Stimulated activated CD4-positive, alpha-beta T cell treated with anti-CD3 and anti-CD28 coated beads, Interleukin-4, amount 100 ng/mL, for 1 hour (primary cell): ENCODE results near the gene MYH15.
"Not testable (repeated sequence)": the region's sequence is repeated elsewhere in the genome, so short reads cannot be mapped to it uniquely, and the experiment has no call there.

ENCODE experiments used
- DNase-seq: peaks from one replicate; pipeline ENCODE4 v3.0.0-alpha.2; 2020

MYH15 gene

GRCh38 chr3:108380128-108380795, 130.1 kb downstream of the MYH15 start:
- no peak for DNase-seq

GRCh38 chr3:108378952-108379342, 131.4 kb downstream of the MYH15 start:
- not testable (repeated sequence) for DNase-seq

- no peak for DNase-seq
These were observed 132.0 kb downstream of the MYH15 start for GRCh38 chr3:108378153-108378951.

- DNase-seq: no peak
These were observed 133.0 kb downstream of the MYH15 start for GRCh38 chr3:108377384-108377783.

GRCh38 chr3:108376026-108376425, 134.4 kb downstream of the MYH15 start:
- DNase-seq: no peak

- DNase-seq: no peak
These were observed 151.4 kb downstream of the MYH15 start for GRCh38 chr3:108359011-108359410.

GRCh38 chr3:108357042-108357441, 153.4 kb downstream of the MYH15 start:
- DNase-seq: no peak

- DNase-seq: no peak
These were observed 155.8 kb downstream of the MYH15 start for GRCh38 chr3:108354562-108354961.

GRCh38 chr3:108352176-108352575, 158.2 kb downstream of the MYH15 start:
- no peak for DNase-seq

- DNase-seq: no peak
These were observed 163.8 kb downstream of the MYH15 start for GRCh38 chr3:108346301-108347227.

GRCh38 chr3:108345492-108346205, 164.7 kb downstream of the MYH15 start:
- no peak for DNase-seq

- no peak for DNase-seq
These were observed 166.9 kb downstream of the MYH15 start for GRCh38 chr3:108343491-108343890.

- no peak for DNase-seq
These were observed 167.4 kb downstream of the MYH15 start for GRCh38 chr3:108342837-108343486.

GRCh38 chr3:108341911-108342310, 168.5 kb downstream of the MYH15 start:
- no peak for DNase-seq

GRCh38 chr3:108338901-108339545, 171.4 kb downstream of the MYH15 start:
- DNase-seq: no peak

GRCh38 chr3:108334701-108335100, 175.7 kb downstream of the MYH15 start:
- DNase-seq: no peak

GRCh38 chr3:108333961-108334360, 176.4 kb downstream of the MYH15 start:
- DNase-seq: no peak

GRCh38 chr3:108331792-108332191, 178.6 kb downstream of the MYH15 start:
- DNase-seq: no peak
